HG03097 (cell line): Measurements from ENCODE around the gene CDKN2D.

ENCODE experiments used
- ATAC-seq: cut with Tn5 transposase; IDR thresholded peaks from one replicate; pipeline ENCODE4 v1.9.1; 2021; ENCODE audit not compliant: unreplicated experiment, low FRiP score

CDKN2D gene

GRCh38 chr19:10568826-10569651, at the start of gene CDKN2D:
TSS of gene CDKN2D (minus strand) at chr19:10568979. CDS start at chr19:10568653, 326 bp downstream.
- peak; percentile 62 for ATAC-seq

- ATAC-seq: no peak
Measured at GRCh38 chr19:10617409-10618121, 48.8 kb upstream of the CDKN2D start.

GRCh38 chr19:10615429-10616023, 46.7 kb upstream of the CDKN2D start:
- ATAC-seq: no peak

DNA sequence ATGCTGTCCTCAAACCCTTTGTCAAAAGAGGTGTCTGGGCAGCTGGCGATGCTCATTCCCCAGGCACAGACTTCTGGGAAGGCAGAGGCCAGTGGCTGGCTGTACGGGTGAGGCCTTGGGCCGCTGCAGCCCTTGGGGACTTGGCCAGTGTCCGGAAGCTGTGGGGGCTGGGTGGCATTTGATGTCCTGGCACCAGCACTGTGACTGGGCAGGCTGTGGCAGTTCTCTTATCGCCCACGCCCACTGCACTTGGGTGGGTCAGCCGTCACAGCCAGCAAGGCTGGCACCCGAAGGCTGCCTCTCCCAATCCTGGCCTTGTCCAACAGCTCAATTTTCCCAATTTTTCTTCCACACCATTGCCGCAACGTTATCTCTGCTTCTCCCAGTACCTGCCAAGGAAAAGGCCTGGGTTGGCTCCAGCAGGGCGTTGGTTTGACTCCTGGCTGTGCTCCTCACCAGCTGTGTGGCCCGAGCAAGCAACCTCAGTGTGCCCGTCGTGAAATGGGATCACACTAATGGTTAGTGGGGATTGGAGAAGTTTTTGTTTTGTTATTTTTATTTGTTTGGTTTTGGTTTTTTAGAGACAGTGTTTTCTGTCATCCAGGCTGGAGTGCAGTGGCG, 43.8 kb upstream of the CDKN2D start:
- no peak for ATAC-seq

- ATAC-seq: no peak
Measured at GRCh38 chr19:10611907-10612306, 43.1 kb upstream of the CDKN2D start.

DNA sequence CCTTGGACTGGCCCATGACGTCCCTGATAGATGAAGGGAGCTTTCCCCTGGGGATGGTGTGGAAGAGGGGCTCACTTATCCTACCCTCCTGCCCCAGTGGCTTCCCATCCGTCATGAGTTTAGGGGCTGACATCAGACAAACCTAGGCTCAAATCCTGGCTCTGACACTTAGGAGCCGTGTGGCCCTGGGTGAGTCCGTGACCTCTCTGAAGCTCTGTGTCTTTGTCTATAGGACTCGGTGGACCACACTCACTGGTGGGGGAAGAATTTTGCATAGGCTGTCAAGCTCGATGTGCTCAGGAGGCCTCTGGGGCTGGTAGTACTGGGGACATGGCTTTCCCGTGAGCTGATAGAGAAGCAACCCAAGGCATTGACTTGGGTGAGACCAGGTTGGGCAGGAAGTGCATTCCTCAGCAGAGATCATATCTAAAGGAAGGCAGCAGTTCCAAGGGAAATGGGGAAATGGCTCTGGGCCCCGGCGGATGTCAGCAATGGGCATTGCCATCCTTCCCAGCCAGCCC, 35.7 kb upstream of the CDKN2D start:
- ATAC-seq: peak; percentile 29

DNA sequence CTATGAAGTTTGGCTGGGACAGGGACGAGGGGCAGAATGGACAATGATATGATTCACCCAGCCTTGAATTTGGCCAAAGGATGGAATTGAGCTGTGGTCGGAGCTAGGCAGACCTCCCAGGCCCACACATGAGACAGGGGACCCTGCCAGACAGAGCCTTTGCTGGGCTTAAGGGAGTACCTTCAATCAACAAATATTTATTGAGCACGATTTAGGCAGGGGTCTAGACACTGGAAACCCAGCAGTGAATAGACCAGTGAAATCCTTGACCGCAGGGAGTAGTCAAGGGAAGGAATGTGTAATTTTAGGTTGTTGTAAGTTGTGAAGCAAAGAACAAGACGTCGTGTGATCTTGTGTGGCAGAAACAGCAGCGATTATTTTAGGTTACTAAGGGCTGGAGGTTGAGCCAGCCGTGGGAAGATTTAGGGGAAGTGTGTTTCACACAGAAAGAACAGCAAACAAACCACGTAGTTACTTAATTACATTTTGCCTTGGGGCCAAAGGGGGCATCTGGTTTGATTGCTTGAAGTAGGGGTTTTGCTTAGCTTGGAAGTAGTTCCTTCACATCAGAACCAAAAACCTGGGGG, 35.2 kb upstream of the CDKN2D start:
- peak; percentile 28 for ATAC-seq

GRCh38 chr19:10603084-10603872, 34.5 kb upstream of the CDKN2D start:
- peak; percentile 40 for ATAC-seq

DNA sequence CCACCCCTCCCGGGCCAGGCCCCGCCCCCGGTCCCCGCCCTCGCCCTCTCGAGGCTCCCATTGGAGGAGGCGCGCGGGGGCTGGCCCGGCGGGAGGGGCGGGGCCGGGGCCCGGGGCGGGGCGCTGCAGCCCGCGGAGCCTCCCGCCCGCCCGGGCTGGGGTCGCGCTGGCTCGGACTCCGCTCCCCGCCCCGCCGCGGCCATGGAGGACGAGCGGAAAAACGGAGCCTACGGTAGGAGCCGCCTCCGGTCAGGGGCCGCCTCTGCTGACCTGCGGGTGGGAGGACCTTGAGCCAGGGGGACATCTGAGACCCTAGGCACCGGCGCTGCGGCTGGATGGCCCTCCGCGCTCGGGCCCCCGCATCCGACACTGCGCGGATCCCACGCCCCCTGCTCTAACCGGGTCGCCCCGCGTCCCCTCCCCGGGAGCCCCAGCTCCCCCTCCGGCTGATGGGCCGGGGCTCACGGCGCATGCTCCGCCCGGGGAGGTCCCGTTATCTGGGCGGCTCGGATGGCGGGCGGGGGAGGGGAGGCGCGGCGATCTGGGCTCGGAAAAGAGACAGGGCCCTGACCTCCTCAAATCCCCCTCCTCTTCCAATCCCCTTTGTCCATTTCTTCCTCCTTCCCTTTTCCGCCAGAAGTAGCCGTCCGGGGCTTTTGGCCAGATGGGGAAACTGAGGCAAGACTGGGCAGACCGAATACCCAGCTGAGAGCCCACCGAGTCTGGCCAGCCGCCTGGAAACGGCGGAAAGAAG, 33.7 kb upstream of the CDKN2D start:
- peak; percentile 40 for ATAC-seq

DNA sequence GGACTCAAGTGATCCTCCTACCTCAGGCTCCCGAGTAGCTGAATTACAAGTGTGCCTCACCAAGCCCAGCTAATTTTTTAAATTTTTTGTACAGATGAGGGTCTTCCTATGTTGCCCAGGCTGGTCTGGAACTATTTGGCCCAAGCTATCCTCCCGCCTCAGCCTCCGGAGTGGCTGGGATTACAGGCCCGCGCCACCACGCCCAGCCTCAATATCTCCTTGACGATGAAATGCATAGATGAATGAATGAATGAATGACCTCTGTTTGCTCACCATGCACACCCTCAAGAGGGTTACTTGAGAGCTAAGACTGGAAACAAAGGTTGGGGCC, 33.2 kb upstream of the CDKN2D start:
- ATAC-seq: no peak

DNA sequence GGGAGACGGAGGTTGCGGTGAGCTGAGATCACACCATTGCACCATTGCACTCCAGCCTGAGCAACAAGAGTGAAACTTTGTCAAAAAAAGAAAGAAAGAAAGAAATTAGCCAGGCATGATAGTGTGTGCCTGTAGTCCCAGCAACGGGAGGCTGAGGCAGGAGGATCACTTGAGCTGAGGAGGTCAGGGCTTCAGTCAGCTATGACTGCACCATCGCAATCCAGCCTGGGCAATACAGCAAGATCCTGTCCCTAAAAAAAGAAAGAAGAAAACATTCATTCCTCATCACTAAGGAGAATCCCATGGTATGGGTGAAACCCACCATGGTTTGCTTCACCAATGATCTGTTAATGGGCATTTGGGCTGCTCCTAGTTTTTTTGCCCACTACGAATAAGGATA, 31.4 kb upstream of the CDKN2D start:
- ATAC-seq: no peak

GRCh38 chr19:10593820-10594637, 25.2 kb upstream of the CDKN2D start:
- peak; percentile 37 for ATAC-seq

- no peak for ATAC-seq
Measured at GRCh38 chr19:10593148-10593547, 24.4 kb upstream of the CDKN2D start.

DNA sequence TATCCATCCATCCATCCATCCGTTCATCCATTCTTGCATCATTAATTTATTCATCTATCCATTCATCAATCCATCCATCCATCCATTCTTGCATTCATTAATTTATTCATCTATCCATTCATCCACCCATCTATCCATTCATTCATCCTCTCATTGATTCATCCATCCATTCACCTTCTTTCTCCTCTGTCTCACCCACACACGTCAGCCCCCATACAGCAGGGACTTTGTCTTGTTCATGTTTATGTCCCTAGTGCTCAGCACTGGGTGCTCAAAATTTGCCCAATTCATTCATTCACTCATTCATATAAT, 19.0 kb upstream of the CDKN2D start:
- ATAC-seq: no peak

- no peak for ATAC-seq
Measured at GRCh38 chr19:10587022-10587838, 18.5 kb upstream of the CDKN2D start, which contains the start of gene AP1M2. TSS of gene AP1M2 (minus strand) at chr19:10587312. CDS start at chr19:10587231, 81 bp downstream.

- no peak for ATAC-seq
Measured at GRCh38 chr19:10586396-10586795, 17.6 kb upstream of the CDKN2D start.

DNA sequence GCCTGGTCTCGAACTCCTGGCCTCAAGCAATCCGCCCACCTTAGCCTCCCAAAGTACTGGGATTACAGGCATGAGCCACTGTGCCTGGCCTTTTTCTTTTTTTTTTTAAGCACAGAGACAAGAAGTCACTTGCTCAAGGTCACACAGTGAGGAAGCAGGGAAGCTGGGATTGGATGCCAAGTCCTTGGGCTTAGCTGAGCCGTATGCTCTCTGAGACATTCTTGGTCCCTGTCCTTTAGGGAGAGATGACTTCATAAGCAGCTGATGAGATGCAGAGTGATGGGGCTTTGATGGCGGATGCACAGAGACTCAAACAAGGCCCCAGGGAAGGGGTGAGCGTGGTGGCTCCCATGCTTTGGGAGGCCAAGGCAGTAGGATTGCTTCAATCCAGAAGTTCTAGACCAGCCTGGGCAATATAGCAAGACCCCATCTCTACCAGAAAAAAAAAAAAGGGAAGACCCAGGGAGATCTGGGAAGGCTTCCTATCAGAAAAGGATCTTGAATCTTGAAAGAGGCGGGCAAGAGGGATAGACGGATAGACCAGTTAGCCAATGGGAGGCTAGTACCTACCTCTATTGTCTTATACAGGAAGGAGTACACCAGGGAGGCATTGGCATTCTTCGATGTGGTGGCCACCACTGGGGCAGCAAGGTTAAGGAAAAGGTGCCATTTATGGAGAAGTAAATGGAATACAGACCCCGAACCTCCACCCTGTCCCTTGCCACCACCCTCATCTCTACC, 14.4 kb upstream of the CDKN2D start:
- no peak for ATAC-seq
